ENCODE measurements around the gene RFX7. TPM values are rescaled to one million over a fixed set of nuclear protein-coding genes. Genes with fewer than 3 reads are reported as not detected.

The RFX7 gene
- total RNA-seq, 1 experiment from 2014 or later: 18.1 TPM

DNA sequence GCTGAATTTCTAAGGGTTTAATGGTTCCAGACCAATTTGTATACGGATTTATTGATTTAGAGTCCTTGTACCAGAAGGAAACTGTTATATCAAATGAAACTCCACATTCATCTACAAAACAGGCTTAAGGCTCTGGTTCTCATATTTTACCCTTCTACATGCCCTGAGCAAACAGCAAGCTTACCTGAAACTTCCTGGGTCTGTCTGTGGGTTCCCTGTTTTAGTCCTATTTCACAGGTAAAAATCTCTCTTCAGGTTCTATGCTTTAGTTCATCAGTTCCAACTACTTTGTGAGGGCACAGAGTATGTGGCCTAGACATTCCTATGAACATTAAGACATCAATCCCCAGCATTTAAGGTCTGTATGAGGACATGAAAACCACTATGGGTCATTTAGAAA lies 57.7 kb downstream of the RFX7 start:
- no peak for ATAC-seq
- BruUV-seq (replicated peaks): no TSS peak
- Histone ChIP-seq H3K9me3 (ENCODE audit: control insufficient read depth in 1 of 2, insufficient read depth in 1 of 2, low read depth in 1 of 2, low read length in 2 of 2) (no peaks in the 10 kb centered on the region), H3K79me2 (ENCODE audit: insufficient read depth, low read length) (peaks cover 20% of the 10 kb centered on the region), H3K27me3 (ENCODE audit: insufficient read depth, low read length) (no peaks in the 10 kb centered on the region), H3K4me1 (ENCODE audit: control insufficient read depth in 1 of 2, insufficient read depth in 2 of 2, low read length in 2 of 2) (no peaks in the 10 kb centered on the region), H3K9ac (ENCODE audit: low read length) (no peak overlapping the region), H3K9me2 (ENCODE audit: insufficient read depth) (no peaks in the 10 kb centered on the region), H3K36me3 (ENCODE audit: control insufficient read depth in 1 of 2, insufficient read depth in 2 of 2, low read length in 2 of 2) (no peaks in the 10 kb centered on the region), H3K27ac (ENCODE audit: low read depth, low read length) (no peak overlapping the region), H3K4me2 (ENCODE audit: low read length) (no peak overlapping the region), H3K4me3 (replicated peaks in 1 of 2; ENCODE audit: low read depth in 1 of 2, low read length in 2 of 2) (no peak overlapping the region), H2AFZ (ENCODE audit: low read depth, low read length, poor library complexity, severe bottlenecking) (no peak overlapping the region), H4K20me1 (ENCODE audit: insufficient read depth) (no peaks in the 10 kb centered on the region)
- ChIA-PET CTCF (no interaction called here), POLR2A (no interaction called here), RAD21 (ENCODE audit: low non-redundant PET in 1 of 2, low total read pairs in 2 of 2, uncharacterized antibody in 2 of 2, unreplicated experiment in 2 of 2) (no interaction called here)
- no peak for TF ChIP-seq SP1 (IDR thresholded peaks at IDR 0.05; ENCODE audit: low read depth)
- TF ChIP-seq POLR2A (IDR thresholded peaks at IDR 0.05; ENCODE audit: borderline replicate concordance, extremely low read depth, insufficient read depth, insufficient read length): no peak
- TF ChIP-seq, protein P1, sequence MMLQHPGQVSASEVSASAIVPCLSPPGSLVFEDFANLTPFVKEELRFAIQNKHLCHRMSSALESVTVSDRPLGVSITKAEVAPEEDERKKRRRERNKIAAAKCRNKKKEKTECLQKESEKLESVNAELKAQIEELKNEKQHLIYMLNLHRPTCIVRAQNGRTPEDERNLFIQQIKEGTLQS (IDR thresholded peaks at IDR 0.05): no peak
- no peak for TF ChIP-seq ZFX (IDR thresholded peaks at IDR 0.05)
- TF ChIP-seq, protein P2, sequence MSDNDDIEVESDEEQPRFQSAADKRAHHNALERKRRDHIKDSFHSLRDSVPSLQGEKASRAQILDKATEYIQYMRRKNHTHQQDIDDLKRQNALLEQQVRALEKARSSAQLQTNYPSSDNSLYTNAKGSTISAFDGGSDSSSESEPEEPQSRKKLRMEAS (IDR thresholded peaks at IDR 0.05): no peak
- TF ChIP-seq, protein P3, sequence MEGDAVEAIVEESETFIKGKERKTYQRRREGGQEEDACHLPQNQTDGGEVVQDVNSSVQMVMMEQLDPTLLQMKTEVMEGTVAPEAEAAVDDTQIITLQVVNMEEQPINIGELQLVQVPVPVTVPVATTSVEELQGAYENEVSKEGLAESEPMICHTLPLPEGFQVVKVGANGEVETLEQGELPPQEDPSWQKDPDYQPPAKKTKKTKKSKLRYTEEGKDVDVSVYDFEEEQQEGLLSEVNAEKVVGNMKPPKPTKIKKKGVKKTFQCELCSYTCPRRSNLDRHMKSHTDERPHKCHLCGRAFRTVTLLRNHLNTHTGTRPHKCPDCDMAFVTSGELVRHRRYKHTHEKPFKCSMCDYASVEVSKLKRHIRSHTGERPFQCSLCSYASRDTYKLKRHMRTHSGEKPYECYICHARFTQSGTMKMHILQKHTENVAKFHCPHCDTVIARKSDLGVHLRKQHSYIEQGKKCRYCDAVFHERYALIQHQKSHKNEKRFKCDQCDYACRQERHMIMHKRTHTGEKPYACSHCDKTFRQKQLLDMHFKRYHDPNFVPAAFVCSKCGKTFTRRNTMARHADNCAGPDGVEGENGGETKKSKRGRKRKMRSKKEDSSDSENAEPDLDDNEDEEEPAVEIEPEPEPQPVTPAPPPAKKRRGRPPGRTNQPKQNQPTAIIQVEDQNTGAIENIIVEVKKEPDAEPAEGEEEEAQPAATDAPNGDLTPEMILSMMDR (IDR thresholded peaks at IDR 0.05 in 2 of 3, conservative IDR thresholded peaks at IDR 0.05 in 1 of 3; ENCODE audit: borderline replicate concordance in 1 of 3, insufficient read depth in 1 of 3, low read depth in 2 of 3, low read length in 2 of 3): no peak
- TF ChIP-seq, protein P4, sequence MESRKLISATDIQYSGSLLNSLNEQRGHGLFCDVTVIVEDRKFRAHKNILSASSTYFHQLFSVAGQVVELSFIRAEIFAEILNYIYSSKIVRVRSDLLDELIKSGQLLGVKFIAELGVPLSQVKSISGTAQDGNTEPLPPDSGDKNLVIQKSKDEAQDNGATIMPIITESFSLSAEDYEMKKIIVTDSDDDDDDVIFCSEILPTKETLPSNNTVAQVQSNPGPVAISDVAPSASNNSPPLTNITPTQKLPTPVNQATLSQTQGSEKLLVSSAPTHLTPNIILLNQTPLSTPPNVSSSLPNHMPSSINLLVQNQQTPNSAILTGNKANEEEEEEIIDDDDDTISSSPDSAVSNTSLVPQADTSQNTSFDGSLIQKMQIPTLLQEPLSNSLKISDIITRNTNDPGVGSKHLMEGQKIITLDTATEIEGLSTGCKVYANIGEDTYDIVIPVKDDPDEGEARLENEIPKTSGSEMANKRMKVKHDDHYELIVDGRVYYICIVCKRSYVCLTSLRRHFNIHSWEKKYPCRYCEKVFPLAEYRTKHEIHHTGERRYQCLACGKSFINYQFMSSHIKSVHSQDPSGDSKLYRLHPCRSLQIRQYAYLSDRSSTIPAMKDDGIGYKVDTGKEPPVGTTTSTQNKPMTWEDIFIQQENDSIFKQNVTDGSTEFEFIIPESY (IDR thresholded peaks at IDR 0.05; ENCODE audit: extremely low read depth, insufficient replicate concordance, low read length): no peak
- TF ChIP-seq POLR2AphosphoS5 (IDR thresholded peaks at IDR 0.05; ENCODE audit: low read depth, low read length): no peak
- no peak for DNase-seq (ENCODE audit: low read depth, low spot score)
- intact Hi-C loops (cut with micrococcal nuclease): no loop called here
